ENCODE data around the gene BAZ1B. TPM values are rescaled to one million over a fixed set of nuclear protein-coding genes. Genes with fewer than 3 reads are reported as not detected.

BAZ1B gene
- total and polyA plus RNA-seq, 4 donors: 19.9 to 65.0 (median 32.9) TPM

GRCh38 chr7:73439410-73439704 lies 82.7 kb downstream of the BAZ1B start:
- peaks cover 0 to 27% (median 9%) of the 10 kb centered on the region in 5 donors for H3K4me1 ChIP-seq (ENCODE audit: control insufficient read depth in 5 of 5, insufficient read depth in 5 of 5, low read length in 5 of 5)
- no peak for TF ChIP-seq CTCF (IDR thresholded peaks at IDR 0.05; ENCODE audit: control extremely low read depth, extremely low read depth)
- peaks cover 22 to 36% (median 28%) of the 10 kb centered on the region in 4 donors for H3K36me3 ChIP-seq (ENCODE audit: control insufficient read depth in 4 of 4, insufficient read depth in 4 of 4, low read length in 4 of 4)
- H3K27ac ChIP-seq (ENCODE audit: low read depth in 1 of 2, low read length in 1 of 2): no peak overlapping the region
- WGBS, 2 donors: 90 to 91% methylated on average over 7 of the region's 7 CpGs
- DNase-seq (no peak), ATAC-seq (ENCODE audit: insufficient read depth, low FRiP score) (no peak)
- H3K4me3 ChIP-seq: no peak overlapping the region
- no peak overlapping the region for H3K9ac ChIP-seq (ENCODE audit: insufficient read depth in 1 of 2, low read length in 2 of 2)
- peaks cover 0 to 7% (median 0%) of the 10 kb centered on the region in 3 donors for H3K27me3 ChIP-seq (ENCODE audit: control insufficient read depth in 3 of 3, insufficient read depth in 3 of 3, low read length in 2 of 3)
- H3K9me3 ChIP-seq (ENCODE audit: control insufficient read depth in 4 of 4, insufficient read depth in 3 of 4, low read length in 3 of 4): peaks cover 0 to 2% (median 0%) of the 10 kb centered on the region in 4 donors

DNA sequence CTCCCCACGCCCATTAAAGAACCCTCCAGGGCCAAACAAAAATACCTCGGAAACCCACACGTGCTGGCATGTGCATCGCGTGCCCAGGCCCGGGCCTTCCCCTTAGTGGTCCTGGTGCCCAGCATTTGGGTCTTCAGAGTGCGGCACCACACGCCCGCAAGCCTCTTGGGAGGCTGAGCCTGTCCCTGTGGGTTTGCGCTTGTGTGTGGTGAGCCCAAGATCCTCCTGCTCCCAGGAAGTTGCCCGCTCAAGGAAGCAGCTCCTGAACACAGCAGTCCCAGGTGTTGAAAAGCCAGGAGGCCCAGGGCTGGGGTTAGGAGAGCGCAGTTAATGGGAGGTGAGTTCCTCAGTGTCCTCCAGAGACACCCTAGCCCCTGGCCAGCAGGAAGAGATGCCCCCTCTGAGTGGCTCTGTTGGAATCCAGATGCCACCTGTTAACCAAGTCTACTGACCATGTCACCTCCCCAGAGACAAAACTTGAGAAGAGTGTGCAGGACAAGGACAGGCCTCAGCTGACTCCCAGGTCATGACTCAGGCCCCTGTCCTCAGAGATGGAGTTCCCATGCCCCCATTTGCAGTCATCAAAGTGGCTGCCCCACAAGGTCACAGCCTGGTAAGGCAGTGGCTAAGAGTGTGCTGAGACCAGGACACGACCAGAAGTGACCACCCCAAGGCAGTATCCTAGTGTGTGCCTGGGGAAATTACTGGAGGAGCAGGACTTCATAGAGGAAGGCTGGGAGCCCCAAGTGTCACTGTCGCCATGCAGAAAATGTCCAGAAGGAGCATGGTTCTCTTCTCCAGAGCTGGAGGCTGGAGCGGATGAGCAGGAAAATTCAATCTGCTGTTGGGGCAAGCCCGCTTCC lies 83.3 kb downstream of the BAZ1B start:
- Histone ChIP-seq H3K36me3 (ENCODE audit: control insufficient read depth in 4 of 4, insufficient read depth in 4 of 4, low read length in 4 of 4) (peaks cover 17 to 30% (median 23%) of the 10 kb centered on the region in 4 donors), H3K9ac (ENCODE audit: insufficient read depth in 1 of 2, low read length in 2 of 2) (no peak overlapping the region), H3K27me3 (ENCODE audit: control insufficient read depth in 3 of 3, insufficient read depth in 3 of 3, low read length in 2 of 3) (peaks cover 0 to 10% (median 2%) of the 10 kb centered on the region in 3 donors), H3K9me3 (ENCODE audit: control insufficient read depth in 4 of 4, insufficient read depth in 3 of 4, low read length in 3 of 4) (peaks cover 0 to 6% (median 0%) of the 10 kb centered on the region in 4 donors), H3K4me3 (no peak overlapping the region), H3K4me1 (ENCODE audit: control insufficient read depth in 5 of 5, insufficient read depth in 5 of 5, low read length in 5 of 5) (peaks cover 0 to 21% (median 9%) of the 10 kb centered on the region in 5 donors), H3K27ac (ENCODE audit: low read depth in 1 of 2, low read length in 1 of 2) (no peak overlapping the region)
- no peak for ATAC-seq (ENCODE audit: insufficient read depth, low FRiP score)
- no peak for DNase-seq
- WGBS, 2 donors: 83 to 84% methylated on average over 16 of the region's 16 CpGs
- no peak for TF ChIP-seq CTCF (IDR thresholded peaks at IDR 0.05; ENCODE audit: control extremely low read depth, extremely low read depth)

- H3K4me1 ChIP-seq (ENCODE audit: control insufficient read depth in 5 of 5, insufficient read depth in 5 of 5, low read length in 5 of 5): peaks cover 0 to 17% (median 9%) of the 10 kb centered on the region in 5 donors
- ATAC-seq (ENCODE audit: insufficient read depth, low FRiP score) (no peak), DNase-seq (peak in 1 of 3 donors; percentile 30)
- no peak overlapping the region for H3K27ac ChIP-seq (ENCODE audit: low read depth in 1 of 2, low read length in 1 of 2)
- H3K9me3 ChIP-seq (ENCODE audit: control insufficient read depth in 4 of 4, insufficient read depth in 3 of 4, low read length in 3 of 4): peaks cover 0 to 6% (median 0%) of the 10 kb centered on the region in 4 donors
- H3K27me3 ChIP-seq (ENCODE audit: control insufficient read depth in 3 of 3, insufficient read depth in 3 of 3, low read length in 2 of 3): peaks cover 0 to 10% (median 6%) of the 10 kb centered on the region in 3 donors
- H3K36me3 ChIP-seq (ENCODE audit: control insufficient read depth in 4 of 4, insufficient read depth in 4 of 4, low read length in 4 of 4): peaks cover 11 to 21% (median 18%) of the 10 kb centered on the region in 4 donors
- WGBS, 2 donors: 68 to 70% methylated on average over 16 of the region's 16 CpGs
- no peak overlapping the region for H3K9ac ChIP-seq (ENCODE audit: insufficient read depth in 1 of 2, low read length in 2 of 2)
- no peak for TF ChIP-seq CTCF (IDR thresholded peaks at IDR 0.05; ENCODE audit: control extremely low read depth, extremely low read depth)
- H3K4me3 ChIP-seq: no peak overlapping the region
These were observed 84.3 kb downstream of the BAZ1B start for GRCh38 chr7:73437621-73438416.
